GM12872 (cell line): Measurements from ENCODE around the gene PRDX5.

ENCODE experiments used
- TF ChIP-seq, protein P1 (sequence below): IDR thresholded peaks from 3 replicates; pipeline ENCODE4 v1.5.1; 2011; ENCODE audit warnings: low read depth, mild to moderate bottlenecking, low read length, moderate library complexity; ENCODE audit not compliant: insufficient read depth

PRDX5 gene

DNA sequence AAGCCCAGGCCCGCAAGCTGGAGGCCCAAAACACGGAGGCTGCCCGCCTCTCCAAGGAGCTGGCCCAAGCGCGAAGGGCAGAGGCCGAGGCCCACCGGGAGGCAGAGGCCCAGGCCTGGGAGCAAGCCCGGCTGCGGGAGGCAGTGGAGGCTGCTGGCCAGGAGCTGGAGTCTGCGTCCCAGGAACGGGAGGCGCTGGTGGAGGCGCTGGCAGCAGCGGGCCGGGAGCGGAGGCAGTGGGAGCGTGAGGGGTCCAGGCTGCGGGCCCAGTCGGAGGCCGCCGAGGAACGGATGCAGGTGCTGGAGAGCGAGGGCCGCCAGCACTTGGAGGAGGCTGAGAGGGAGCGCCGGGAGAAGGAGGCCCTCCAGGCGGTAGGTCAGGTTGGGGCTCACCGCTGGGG lies 26.9 kb downstream of the PRDX5 start:
- TF ChIP-seq, protein P1, sequence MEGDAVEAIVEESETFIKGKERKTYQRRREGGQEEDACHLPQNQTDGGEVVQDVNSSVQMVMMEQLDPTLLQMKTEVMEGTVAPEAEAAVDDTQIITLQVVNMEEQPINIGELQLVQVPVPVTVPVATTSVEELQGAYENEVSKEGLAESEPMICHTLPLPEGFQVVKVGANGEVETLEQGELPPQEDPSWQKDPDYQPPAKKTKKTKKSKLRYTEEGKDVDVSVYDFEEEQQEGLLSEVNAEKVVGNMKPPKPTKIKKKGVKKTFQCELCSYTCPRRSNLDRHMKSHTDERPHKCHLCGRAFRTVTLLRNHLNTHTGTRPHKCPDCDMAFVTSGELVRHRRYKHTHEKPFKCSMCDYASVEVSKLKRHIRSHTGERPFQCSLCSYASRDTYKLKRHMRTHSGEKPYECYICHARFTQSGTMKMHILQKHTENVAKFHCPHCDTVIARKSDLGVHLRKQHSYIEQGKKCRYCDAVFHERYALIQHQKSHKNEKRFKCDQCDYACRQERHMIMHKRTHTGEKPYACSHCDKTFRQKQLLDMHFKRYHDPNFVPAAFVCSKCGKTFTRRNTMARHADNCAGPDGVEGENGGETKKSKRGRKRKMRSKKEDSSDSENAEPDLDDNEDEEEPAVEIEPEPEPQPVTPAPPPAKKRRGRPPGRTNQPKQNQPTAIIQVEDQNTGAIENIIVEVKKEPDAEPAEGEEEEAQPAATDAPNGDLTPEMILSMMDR: no peak

DNA sequence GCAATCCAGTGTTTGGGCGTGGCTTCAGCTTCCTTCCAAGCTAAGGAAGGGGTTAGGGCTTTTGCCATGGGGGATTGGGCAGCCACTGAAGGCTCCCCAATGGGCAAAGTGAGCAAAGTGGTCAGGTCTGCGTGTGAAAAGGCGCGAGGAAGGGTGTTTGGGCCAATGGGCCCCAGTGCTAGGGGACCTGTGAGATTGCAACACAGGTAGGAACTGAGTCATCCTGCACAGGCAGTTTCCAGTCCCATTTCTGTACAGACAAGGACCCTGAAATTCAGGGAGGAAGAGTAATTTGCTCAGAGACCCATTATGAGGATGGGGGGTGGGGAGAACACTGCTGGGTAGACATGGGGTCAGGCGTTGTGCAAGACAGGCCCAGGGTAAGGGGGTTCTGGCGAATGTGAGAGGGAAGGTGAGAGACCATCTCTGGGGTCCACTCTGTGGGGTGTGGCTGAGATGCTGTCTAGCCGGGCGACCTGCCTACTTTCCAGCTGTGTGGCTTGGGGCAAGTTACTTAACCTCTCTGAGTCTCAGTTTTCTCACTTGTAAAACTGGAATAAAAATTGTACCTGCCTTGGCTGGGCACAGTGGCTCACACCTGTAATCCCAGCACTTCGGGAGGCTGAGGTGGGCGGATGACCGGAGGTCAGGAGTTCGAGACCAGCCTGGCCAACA lies 29.4 kb downstream of the PRDX5 start:
- TF ChIP-seq, protein P1: no peak

DNA sequence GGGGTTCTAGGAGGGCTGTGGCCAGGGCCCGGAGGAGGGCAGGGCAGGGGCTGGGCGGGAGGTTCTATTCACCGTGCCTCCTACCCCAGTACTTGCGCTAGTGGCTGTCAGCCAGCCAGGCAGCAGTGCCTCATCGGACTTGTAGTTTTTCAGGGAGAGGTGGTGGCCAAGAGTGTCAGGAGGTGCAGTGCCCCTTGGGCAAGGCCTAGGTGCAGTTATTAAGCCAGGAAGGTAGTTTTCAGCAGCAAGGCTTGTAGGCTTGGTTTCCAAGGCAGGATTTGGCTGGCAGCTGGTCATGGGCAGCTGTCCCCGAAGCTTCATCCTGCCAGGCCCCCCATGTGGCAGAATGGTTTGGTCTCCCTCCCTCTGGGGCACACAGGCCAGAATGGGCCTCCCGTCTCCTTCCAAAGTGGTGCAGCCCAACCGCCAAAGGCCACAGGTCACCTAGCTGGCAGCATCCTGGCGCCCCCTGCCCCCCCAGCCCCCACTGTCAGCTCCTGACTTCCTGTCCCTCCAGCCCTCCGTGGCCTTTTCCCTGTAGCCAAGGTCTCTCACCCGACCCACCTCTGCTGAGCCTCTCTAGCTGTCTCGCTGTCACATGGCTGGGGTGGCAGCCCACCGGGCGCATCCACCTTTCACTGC lies 30.6 kb downstream of the PRDX5 start:
- TF ChIP-seq, protein P1: no peak

DNA sequence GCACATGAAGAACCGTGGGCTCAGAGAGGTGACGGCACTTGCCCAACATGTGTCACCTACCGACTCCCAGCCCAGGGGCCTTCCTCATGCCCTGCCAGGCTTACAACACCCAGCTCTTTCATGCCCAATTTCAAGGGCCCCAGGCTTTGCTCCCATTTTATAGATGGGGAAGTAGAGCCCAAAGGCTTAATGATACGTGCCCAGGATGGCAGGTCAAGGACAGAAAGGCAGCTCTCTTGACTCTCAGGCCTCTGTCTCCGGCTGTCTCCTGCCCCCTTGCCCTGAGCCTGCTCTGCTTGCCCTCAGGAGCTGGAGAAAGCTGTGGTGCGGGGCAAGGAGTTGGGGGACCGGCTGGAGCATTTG lies 31.1 kb downstream of the PRDX5 start:
- TF ChIP-seq, protein P1: no peak

DNA sequence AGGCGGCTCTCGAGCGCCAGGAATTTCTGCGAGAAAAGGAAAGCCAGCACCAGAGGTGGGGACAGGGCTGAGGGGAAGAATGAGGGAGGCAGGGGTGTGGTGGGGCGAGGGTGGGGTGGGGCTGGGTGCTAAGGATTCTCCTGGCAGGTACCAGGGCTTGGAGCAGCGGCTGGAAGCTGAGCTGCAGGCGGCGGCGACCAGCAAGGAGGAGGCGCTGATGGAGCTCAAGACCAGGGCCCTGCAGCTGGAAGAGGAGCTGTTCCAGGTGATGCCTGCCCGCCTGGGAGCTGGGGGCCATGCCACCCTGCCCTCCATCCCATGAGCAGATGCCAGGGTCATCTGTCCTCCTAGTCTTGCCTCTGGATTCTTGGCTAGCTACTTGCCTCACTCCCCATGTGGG lies 31.5 kb downstream of the PRDX5 start:
- TF ChIP-seq, protein P1: no peak

DNA sequence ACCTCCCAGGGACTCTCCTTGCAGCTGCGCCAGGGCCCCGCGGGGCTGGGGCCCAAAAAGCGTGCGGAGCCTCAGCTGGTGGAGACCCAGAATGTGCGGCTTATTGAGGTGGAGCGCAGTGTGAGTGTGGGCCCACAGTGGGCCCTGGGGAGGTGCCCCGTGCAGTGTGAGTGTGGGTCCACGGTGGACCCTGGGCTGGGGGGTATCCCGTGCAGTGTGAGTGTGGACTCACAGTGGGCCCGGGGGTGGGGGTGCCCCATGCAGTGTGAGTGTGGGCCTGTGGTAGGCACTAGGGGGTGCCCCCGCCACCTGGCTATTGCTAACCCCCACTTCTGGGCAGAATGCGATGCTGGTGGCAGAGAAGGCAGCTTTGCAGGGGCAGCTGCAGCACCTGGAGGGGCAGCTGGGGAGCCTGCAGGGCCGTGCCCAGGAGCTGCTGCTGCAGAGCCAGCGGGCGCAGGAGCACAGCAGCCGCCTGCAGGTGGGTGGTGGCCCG lies 33.3 kb downstream of the PRDX5 start:
- TF ChIP-seq, protein P1: no peak

DNA sequence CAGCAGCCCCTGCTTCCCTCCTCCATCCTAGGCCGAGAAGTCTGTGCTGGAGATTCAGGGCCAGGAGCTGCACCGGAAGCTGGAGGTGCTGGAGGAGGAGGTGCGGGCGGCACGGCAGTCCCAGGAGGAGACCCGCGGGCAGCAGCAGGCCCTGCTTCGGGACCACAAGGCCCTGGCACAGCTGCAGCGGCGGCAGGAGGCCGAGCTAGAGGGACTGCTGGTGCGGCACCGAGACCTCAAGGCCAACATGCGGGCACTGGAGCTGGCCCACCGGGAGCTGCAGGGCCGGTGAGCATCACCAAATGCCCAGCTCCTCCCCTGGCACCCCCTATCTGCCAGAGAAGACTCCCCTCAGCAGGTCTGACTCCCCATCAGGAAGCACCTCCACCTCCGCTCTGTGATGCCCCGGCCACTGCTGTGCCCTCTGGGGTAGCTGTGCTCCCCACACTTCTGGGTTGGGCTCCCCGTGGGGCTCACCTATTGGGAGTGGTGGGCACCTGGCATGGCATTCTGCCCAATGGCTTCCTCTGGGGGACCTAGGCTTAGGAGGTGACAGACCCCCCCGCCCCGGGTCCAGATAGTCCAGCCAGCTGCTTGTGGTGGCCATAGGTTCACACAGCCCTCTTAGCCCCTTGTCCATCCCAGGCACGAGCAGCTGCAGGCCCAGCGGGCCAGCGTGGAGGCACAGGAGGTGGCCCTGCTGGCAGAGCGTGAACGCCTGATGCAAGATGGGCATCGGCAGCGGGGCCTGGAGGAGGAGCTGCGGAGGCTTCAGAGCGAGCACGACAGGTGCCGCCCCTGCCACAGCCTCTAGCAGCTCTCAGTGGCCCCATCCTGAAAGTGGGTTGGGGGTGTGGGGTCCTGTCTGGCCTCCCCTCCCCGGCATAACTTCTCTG lies 34.4 kb downstream of the PRDX5 start:
- TF ChIP-seq, protein P1: no peak
